HG03196 (cell line): Measurements from ENCODE around the gene ZC3H4.
"Not testable (repeated sequence)": the region's sequence is repeated elsewhere in the genome, so short reads cannot be mapped to it uniquely, and the experiment has no call there.

Source experiments
- ATAC-seq: cut with Tn5 transposase; IDR thresholded peaks from one replicate; pipeline ENCODE4 v1.9.1; 2021; ENCODE audit not compliant: unreplicated experiment

The ZC3H4 gene

GRCh38 chr19:47050562-47050961 lies 63.0 kb downstream of the ZC3H4 start:
- not testable (repeated sequence) for ATAC-seq

- ATAC-seq, result no peak
These were observed 64.3 kb downstream of the ZC3H4 start for GRCh38 chr19:47049307-47049700.

- peak; percentile 37 for ATAC-seq
These were observed 65.7 kb downstream of the ZC3H4 start for GRCh38 chr19:47047763-47048405.

GRCh38 chr19:47047272-47047762 lies 66.3 kb downstream of the ZC3H4 start:
- no peak for ATAC-seq

GRCh38 chr19:47045867-47046470 lies 67.6 kb downstream of the ZC3H4 start:
- ATAC-seq, result no peak

- no peak for ATAC-seq
These were observed 68.4 kb downstream of the ZC3H4 start for GRCh38 chr19:47044946-47045866.

- ATAC-seq, result no peak
These were observed 72.7 kb downstream of the ZC3H4 start for GRCh38 chr19:47040869-47041268.

GRCh38 chr19:47039239-47039874 lies 74.2 kb downstream of the ZC3H4 start:
- ATAC-seq, result no peak

GRCh38 chr19:47037766-47038165 lies 75.8 kb downstream of the ZC3H4 start:
- no peak for ATAC-seq

- no peak for ATAC-seq
These were observed 77.4 kb downstream of the ZC3H4 start for GRCh38 chr19:47036097-47036651.

GRCh38 chr19:47035127-47036096 lies 78.2 kb downstream of the ZC3H4 start:
- peak; percentile 81 for ATAC-seq

- no peak for ATAC-seq
These were observed 81.3 kb downstream of the ZC3H4 start for GRCh38 chr19:47032171-47032811.

- no peak for ATAC-seq
These were observed 85.4 kb downstream of the ZC3H4 start for GRCh38 chr19:47028195-47028601.

- ATAC-seq, result no peak
These were observed 85.9 kb downstream of the ZC3H4 start for GRCh38 chr19:47027586-47028088.

- ATAC-seq, result no peak
These were observed 86.7 kb downstream of the ZC3H4 start for GRCh38 chr19:47026889-47027288.

GRCh38 chr19:47026156-47026555 lies 87.4 kb downstream of the ZC3H4 start:
- no peak for ATAC-seq

- ATAC-seq, result no peak
These were observed 89.1 kb downstream of the ZC3H4 start for GRCh38 chr19:47024502-47024901.

- ATAC-seq, result no peak
These were observed 90.2 kb downstream of the ZC3H4 start for GRCh38 chr19:47023448-47023794.
